Endothelial cell of umbilical vein (primary cell): ENCODE measurements around the gene FBN3. TPM values are rescaled to one million over a fixed set of nuclear protein-coding genes. Genes with fewer than 3 reads are reported as not detected.

Experiments used
- BruUV-seq: library from RNA; stranded (reverse); fragments of 400-500 nt; replicated peaks from 2 replicates; lab custom pipeline; 2021; lab: Mats Ljungman, UMichigan
- CTCF ChIA-PET: fragments of 300-600, 350-600 bp; sonication (Branson Sonifier 250); formaldehyde crosslinking; loops from one replicate; lab custom pipeline; 2021; ENCODE audit warnings: antibody characterized with exemption, inconsistent platforms; lab: Charles Lee
- POLR2A ChIA-PET: fragments of 300-600, 350-600 bp; sonication (Branson Sonifier 250); formaldehyde crosslinking; loops from one replicate; lab custom pipeline; 2021; ENCODE audit warnings: antibody characterized with exemption, inconsistent platforms; lab: Charles Lee
- DNase-seq: peaks from one replicate; pipeline ENCODE4 v3.0.0-alpha.2; 2011; ENCODE audit warnings: low read depth, low spot score
- FAIRE-seq: peaks from 2 replicates; lab custom pipeline; 2011; peaks lifted over from hg19 to GRCh38; lab: Jason Lieb, UNC
- H2AFZ ChIP-seq: 2 replicates; pipeline ENCODE4 v1.6.0; 2012; ENCODE audit warnings: low read depth, low read length, control low read depth, inconsistent platforms
- H3K27ac ChIP-seq: 2 replicates; pipeline ENCODE4 v1.5.1; 2011; ENCODE audit warnings: low read depth, mild to moderate bottlenecking, control low read depth, low read length, moderate library complexity; ENCODE audit not compliant: insufficient read depth
- H3K27me3 ChIP-seq, 2 experiments: 2 replicates each; pipeline versions ENCODE4 v1.6.0 to v1.6.1; 2011; ENCODE audit warnings: low read length in 2 of 2, mixed read lengths in 1 of 2; ENCODE audit not compliant: control insufficient read depth in 2 of 2, insufficient read depth in 2 of 2
- H3K36me3 ChIP-seq, 2 experiments: 2 replicates in 1 of 2; 3 replicates in 1 of 2; pipeline ENCODE4 v1.5.1; 2011; ENCODE audit warnings: low read length in 2 of 2, mild to moderate bottlenecking in 1 of 2, moderate library complexity in 1 of 2; ENCODE audit not compliant: control insufficient read depth in 2 of 2, insufficient read depth in 2 of 2; ENCODE audit errors: extremely low read depth in 1 of 2
- H3K4me1 ChIP-seq: 3 replicates; pipeline ENCODE4 v1.5.1; 2011; ENCODE audit warnings: mild to moderate bottlenecking, low read length; ENCODE audit not compliant: control insufficient read depth, insufficient read depth; ENCODE audit errors: extremely low read depth
- H3K4me2 ChIP-seq: 2 replicates; pipeline ENCODE4 v1.6.1; 2011; ENCODE audit warnings: low read length, control low read depth, mixed read lengths; ENCODE audit not compliant: insufficient read depth
- H3K4me3 ChIP-seq, 3 experiments: fragments of 200-600 bp in 1 of 3; sonication (generic), shearing (Covaris generic) in 1 of 3; replicated peaks in 1 of 3; 2 replicates each; pipeline ENCODE4 v1.5.1; 2011 to 2016; ENCODE audit warnings: control low read depth in 3 of 3, low read length in 3 of 3, mild to moderate bottlenecking in 2 of 3, inconsistent platforms in 1 of 3, low read depth in 1 of 3, moderate library complexity in 1 of 3; ENCODE audit not compliant: insufficient read depth in 1 of 3
- H3K79me2 ChIP-seq: 2 replicates; pipeline ENCODE4 v1.6.0; 2012; ENCODE audit warnings: low read length, inconsistent platforms; ENCODE audit not compliant: control insufficient read depth, insufficient read depth
- H3K9ac ChIP-seq: replicated peaks from 2 replicates; pipeline ENCODE3; 2011; ENCODE audit warnings: low read length, control low read depth; ENCODE audit not compliant: insufficient read depth; ENCODE audit errors: extremely low read depth
- H3K9me1 ChIP-seq: replicated peaks from 3 replicates; pipeline ENCODE4 v1.6.0; 2011; ENCODE audit warnings: mild to moderate bottlenecking, low read length; ENCODE audit not compliant: control insufficient read depth, insufficient read depth; ENCODE audit errors: extremely low read depth
- H3K9me3 ChIP-seq: replicated peaks from 2 replicates; pipeline ENCODE4 v1.5.1; 2012; ENCODE audit warnings: low read length, inconsistent platforms; ENCODE audit not compliant: control insufficient read depth, insufficient read depth
- H4K20me1 ChIP-seq: replicated peaks from 2 replicates; pipeline ENCODE3; 2011; ENCODE audit warnings: mild to moderate bottlenecking, low read length; ENCODE audit not compliant: control insufficient read depth, insufficient read depth; ENCODE audit errors: extremely low read depth
- EZH2 ChIP-seq: IDR thresholded peaks from 2 replicates; pipeline ENCODE4 v1.6.1; 2012; ENCODE audit warnings: borderline replicate concordance, low read depth, mild to moderate bottlenecking, moderate library complexity, low read length, inconsistent platforms; ENCODE audit not compliant: severe bottlenecking
- FOS ChIP-seq: IDR thresholded peaks from 2 replicates; pipeline ENCODE4 v1.6.1; 2011; ENCODE audit warnings: mild to moderate bottlenecking, low read length, moderate library complexity, borderline replicate concordance; ENCODE audit not compliant: insufficient read depth
- GATA2 ChIP-seq: IDR thresholded peaks from 2 replicates; pipeline ENCODE4 v1.7.0; 2011; ENCODE audit warnings: low read depth, mild to moderate bottlenecking, moderate library complexity, mixed read lengths, low read length; ENCODE audit not compliant: insufficient read length, insufficient read depth
- JUN ChIP-seq: IDR thresholded peaks from 2 replicates; pipeline ENCODE4 v1.6.1; 2011; ENCODE audit warnings: borderline replicate concordance, low read depth; ENCODE audit not compliant: insufficient read length, insufficient read depth
- POLR2A ChIP-seq: IDR thresholded peaks from 2 replicates; pipeline ENCODE4 v1.6.1; 2012; ENCODE audit warnings: low read depth, mild to moderate bottlenecking, control low read depth, low read length
- POLR2AphosphoS5 ChIP-seq: IDR thresholded peaks from 2 replicates; pipeline ENCODE4 v1.6.1; 2012; ENCODE audit warnings: low read depth, mild to moderate bottlenecking, control low read depth, low read length, moderate library complexity; ENCODE audit not compliant: insufficient read depth
- dilution Hi-C: fragments of 300-500 bp; cut with MboI; formaldehyde crosslinking; loops from one replicate; pipeline ENCODE4 v1.15.0; 2019; ENCODE audit warnings: low sequenced_read_pairs; ENCODE audit not compliant: extremely low pct_ligation_motif_present
- intact Hi-C: fragments of 100-400 bp; cut with micrococcal nuclease; formaldehyde crosslinking; loops from one replicate; pipeline ENCODE4 v1.10.0; 2022
- polyA plus RNA-seq, 4 experiments: library from polyadenylated mRNA; depleted of rRNA in 3 of 4; stranded (reverse) in 3 of 4; unstranded in 1 of 4; fragments of >200 nt; gene quantifications; 2 replicates each; pipeline versions ENCODE4 v1.2.1 to v1.2.3, GENCODE V29; 2011 to 2012; ENCODE audit warnings: missing spikeins in 1 of 4
- total RNA-seq: library from RNA; stranded (reverse); gene quantifications from 2 replicates; pipeline ENCODE4 v1.2.3, GENCODE V29; 2021

FBN3 gene
- total and polyA plus RNA-seq, 2 donors (not counting 3 experiments of a cell fraction or from before 2014, with no cell fraction given) = not detected

- H3K27me3 ChIP-seq = no peaks in the 10 kb centered on the region
- no peak for DNase-seq
- TF ChIP-seq GATA2 = no peak
- no peak for TF ChIP-seq FOS
- TF ChIP-seq POLR2A = no peak
- no peak for TF ChIP-seq POLR2AphosphoS5
- H4K20me1 ChIP-seq = no peaks in the 10 kb centered on the region
- H3K4me2 ChIP-seq = no peak overlapping the region
- intact Hi-C loops = no loop called here
- no peaks in the 10 kb centered on the region for H3K36me3 ChIP-seq
- no peak overlapping the region for H3K27ac ChIP-seq
- H3K4me3 ChIP-seq = no peak overlapping the region
- no peak for FAIRE-seq
- dilution Hi-C loops = no loop called here
- ChIA-PET POLR2A (no interaction called here), CTCF (no interaction called here)
- BruUV-seq = no TSS peak
- peaks cover 8% of the 10 kb centered on the region for H3K9me3 ChIP-seq
- no peaks in the 10 kb centered on the region for H3K9me1 ChIP-seq
- H3K79me2 ChIP-seq = no peaks in the 10 kb centered on the region
- no peaks in the 10 kb centered on the region for H3K4me1 ChIP-seq
- H2AFZ ChIP-seq = no peak overlapping the region
- H3K9ac ChIP-seq = no peak overlapping the region
These were observed 51.5 kb downstream of the FBN3 start for GRCh38 chr19:8097681-8098567.

DNA sequence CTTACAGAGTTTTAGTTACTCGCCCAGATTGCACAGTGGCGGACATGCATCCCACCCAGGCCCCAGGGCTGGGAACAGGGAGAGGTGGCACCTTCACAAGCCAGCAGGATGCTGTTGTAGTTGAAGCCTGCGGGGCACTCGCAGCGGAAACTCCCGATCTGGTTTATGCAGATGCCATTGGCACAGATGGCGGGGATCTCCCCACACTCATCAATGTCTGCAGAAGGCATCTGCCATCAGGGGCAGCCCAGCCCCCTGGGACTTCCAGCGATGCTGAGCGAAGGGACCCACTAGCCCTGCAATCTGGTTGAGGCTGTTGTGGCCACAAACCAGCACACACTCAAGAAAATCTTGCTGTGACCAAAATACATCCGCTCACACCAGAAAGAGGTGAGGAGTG lies 52.2 kb downstream of the FBN3 start:
- ChIA-PET CTCF (no interaction called here), POLR2A (no interaction called here)
- H3K4me3 ChIP-seq = no peak overlapping the region
- DNase-seq = no peak
- peaks cover 8% of the 10 kb centered on the region for H3K9me3 ChIP-seq
- H4K20me1 ChIP-seq = no peaks in the 10 kb centered on the region
- no peak for FAIRE-seq
- dilution Hi-C loops (no loop called here), intact Hi-C loops (no loop called here)
- H3K9me1 ChIP-seq = no peaks in the 10 kb centered on the region
- no peaks in the 10 kb centered on the region for H3K27me3 ChIP-seq
- no peaks in the 10 kb centered on the region for H3K4me1 ChIP-seq
- no peak overlapping the region for H3K27ac ChIP-seq
- no peak overlapping the region for H3K4me2 ChIP-seq
- no peak for TF ChIP-seq JUN
- TF ChIP-seq EZH2 = no peak
- no peak for TF ChIP-seq FOS
- H2AFZ ChIP-seq = no peak overlapping the region
- no TSS peak for BruUV-seq
- H3K36me3 ChIP-seq = no peaks in the 10 kb centered on the region
- H3K79me2 ChIP-seq = no peaks in the 10 kb centered on the region
- no peak overlapping the region for H3K9ac ChIP-seq
